ENCODE results near the gene RHOG.

The RHOG gene

GRCh38 chr11:3782963-3783362 is 57.8 kb downstream of the RHOG start:
- Mint-ChIP-seq H3K36me3 (ENCODE audit: low read depth) (peaks cover 82% of the 10 kb centered on the region), H3K27ac (peak overlapping the region; percentile 63), H3K4me1 (peaks cover 15% of the 10 kb centered on the region), H3K9me3 (no peaks in the 10 kb centered on the region), H3K4me3 (no peak overlapping the region), H3K27me3 (ENCODE audit: low read depth, poor library complexity) (no peaks in the 10 kb centered on the region)
- DNase-seq, result no peak
- TF ChIP-seq CTCF (IDR thresholded peaks at IDR 0.05), result no peak

- Mint-ChIP-seq H3K36me3 (ENCODE audit: low read depth) (peaks cover 81% of the 10 kb centered on the region), H3K4me3 (no peak overlapping the region)
These were observed 59.3 kb downstream of the RHOG start for GRCh38 chr11:3781423-3781822.

More at GRCh38 chr11:3781423-3781822, 59.3 kb downstream of the RHOG start:
- H3K27ac Mint-ChIP-seq, result no peak overlapping the region
- no peaks in the 10 kb centered on the region for H3K27me3 Mint-ChIP-seq (ENCODE audit: low read depth, poor library complexity)
- no peaks in the 10 kb centered on the region for H3K4me1 Mint-ChIP-seq
- no peak for TF ChIP-seq CTCF (IDR thresholded peaks at IDR 0.05)
- no peaks in the 10 kb centered on the region for H3K9me3 Mint-ChIP-seq
- no peak for DNase-seq
